ENCODE measurements around the gene GZMM. TPM values are rescaled to one million over a fixed set of nuclear protein-coding genes. Genes with fewer than 3 reads are reported as not detected.

Gene GZMM
- under 1 TPM in 2 of 4 donors, not detected in 2; 0.50 to 0.58 TPM for total RNA-seq

DNA sequence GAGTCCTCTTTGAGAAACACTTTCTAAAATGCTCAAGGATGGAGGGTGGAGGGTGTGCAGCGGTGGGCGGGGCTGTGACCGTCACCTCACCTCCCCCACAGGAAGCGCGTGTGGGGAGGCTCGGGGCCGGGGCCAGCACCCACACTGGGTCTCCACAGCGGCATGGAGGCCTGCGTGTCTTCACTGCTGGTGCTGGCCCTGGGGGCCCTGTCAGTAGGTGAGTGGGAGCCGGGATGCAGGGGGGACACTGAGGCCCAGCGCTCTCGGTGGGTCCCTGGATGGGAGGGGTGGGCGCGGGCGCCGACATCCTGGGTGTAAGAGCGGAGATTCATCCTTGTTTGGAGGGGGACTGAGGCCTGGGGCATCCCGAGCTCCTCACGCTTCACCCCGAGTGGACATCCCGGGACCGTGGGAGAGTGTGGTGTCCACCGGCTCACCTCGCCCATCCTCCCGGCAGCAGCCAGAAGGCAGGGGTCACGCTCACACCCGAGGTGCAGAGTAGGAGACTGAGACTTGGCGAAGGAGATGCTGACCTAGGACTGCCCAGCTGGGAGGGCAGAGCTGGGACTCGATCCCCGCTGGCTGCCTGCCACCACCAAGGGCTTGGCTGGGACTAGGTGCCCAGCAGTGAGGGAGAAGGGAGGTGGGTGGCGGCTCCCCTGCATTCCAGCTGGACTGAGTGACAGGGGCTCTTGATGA is at the start of gene GZMM:
GZMM (plus strand) TSS at position 144 of the 699 bp plus-strand sequence; CDS start at position 163, 19 bp downstream.
- 58% methylated on average over 22 of the region's 31 CpGs for WGBS
- peaks cover 22 to 35% (median 32%) of the 10 kb centered on the region in 4 donors for H3K36me3 ChIP-seq
- intact Hi-C loops (cut with DNase I) = no loop called here
- H3K9me3 ChIP-seq = no peaks in the 10 kb centered on the region
- peak within 1 kb of the TSS in 1 of 4 donors; percentile 7 for H3K4me3 ChIP-seq
- peaks cover 0 to 25% (median 3%) of the 10 kb centered on the region in 4 donors for H3K27me3 ChIP-seq
- peaks cover 0 to 23% (median 8%) of the 10 kb centered on the region in 4 donors for H3K4me1 ChIP-seq
- TF ChIP-seq EP300 (IDR thresholded peaks at IDR 0.05) (no peak), POLR2AphosphoS5 (IDR thresholded peaks at IDR 0.05) (peak in 1 of 2 donors; percentile 5)
- TF ChIP-seq, protein P1, sequence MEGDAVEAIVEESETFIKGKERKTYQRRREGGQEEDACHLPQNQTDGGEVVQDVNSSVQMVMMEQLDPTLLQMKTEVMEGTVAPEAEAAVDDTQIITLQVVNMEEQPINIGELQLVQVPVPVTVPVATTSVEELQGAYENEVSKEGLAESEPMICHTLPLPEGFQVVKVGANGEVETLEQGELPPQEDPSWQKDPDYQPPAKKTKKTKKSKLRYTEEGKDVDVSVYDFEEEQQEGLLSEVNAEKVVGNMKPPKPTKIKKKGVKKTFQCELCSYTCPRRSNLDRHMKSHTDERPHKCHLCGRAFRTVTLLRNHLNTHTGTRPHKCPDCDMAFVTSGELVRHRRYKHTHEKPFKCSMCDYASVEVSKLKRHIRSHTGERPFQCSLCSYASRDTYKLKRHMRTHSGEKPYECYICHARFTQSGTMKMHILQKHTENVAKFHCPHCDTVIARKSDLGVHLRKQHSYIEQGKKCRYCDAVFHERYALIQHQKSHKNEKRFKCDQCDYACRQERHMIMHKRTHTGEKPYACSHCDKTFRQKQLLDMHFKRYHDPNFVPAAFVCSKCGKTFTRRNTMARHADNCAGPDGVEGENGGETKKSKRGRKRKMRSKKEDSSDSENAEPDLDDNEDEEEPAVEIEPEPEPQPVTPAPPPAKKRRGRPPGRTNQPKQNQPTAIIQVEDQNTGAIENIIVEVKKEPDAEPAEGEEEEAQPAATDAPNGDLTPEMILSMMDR (IDR thresholded peaks at IDR 0.05) = no peak
- no peak within 1 kb of the TSS for H3K27ac ChIP-seq (replicated peaks in 1 of 4)
- DNase-seq (ENCODE audit: extremely low spot score) = no peak

DNA sequence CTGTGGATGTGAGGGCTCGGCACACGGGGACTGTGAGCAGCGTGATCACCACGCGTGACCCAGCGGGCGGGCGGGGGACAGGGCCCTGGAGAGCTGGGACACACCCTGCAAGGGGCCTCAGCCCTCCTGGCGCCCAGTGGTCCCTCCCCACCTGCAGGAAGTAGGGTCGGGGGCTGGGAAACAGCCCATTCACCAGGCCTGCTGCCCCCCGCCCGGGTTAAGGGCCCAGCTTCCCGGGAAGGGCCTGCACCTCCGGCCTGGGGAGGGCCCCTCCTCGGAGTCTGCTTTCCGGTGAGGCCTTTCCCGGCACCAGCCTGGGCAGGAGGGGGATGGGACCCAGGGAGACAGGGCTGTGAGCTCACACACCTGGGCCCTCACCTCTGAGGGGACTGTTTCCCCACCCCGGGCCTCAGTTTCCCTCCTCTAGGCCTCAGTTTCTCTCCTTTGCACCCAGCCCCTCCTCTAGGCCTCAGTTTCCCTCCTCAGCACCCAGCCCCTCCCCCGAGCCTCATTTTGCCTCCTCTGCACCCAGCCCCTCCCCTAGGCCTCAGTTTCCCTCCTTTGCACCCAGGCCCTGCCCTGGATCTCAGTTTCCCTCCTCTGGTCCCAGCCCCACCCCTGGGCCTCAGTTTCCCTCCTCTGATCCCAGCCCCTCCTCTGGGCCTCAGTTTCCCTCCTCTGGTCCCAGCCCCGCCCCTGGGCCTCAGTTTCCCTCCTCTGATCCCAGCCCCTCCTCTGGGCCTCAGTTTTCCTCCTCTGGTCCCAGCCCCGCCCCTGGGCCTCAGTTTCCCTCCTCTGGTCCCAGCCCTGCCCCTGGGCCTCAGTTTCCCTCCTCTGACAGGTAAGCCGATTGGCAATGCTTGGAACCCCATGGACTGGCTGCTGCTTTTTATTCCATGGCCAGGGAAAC is 49.4 kb upstream of the GZMM start:
- no peak for TF ChIP-seq POLR2AphosphoS5 (IDR thresholded peaks at IDR 0.05)
- TF ChIP-seq EP300 (IDR thresholded peaks at IDR 0.05) = no peak
- no peak for TF ChIP-seq POLR2A (IDR thresholded peaks at IDR 0.05; ENCODE audit: low read depth)
- TF ChIP-seq, protein P1 (IDR thresholded peaks at IDR 0.05) = no peak
- Histone ChIP-seq H3K36me3 (no peaks in the 10 kb centered on the region), H3K27ac (replicated peaks in 1 of 4) (no peak overlapping the region), H3K27me3 (peaks cover 3 to 50% (median 36%) of the 10 kb centered on the region in 4 donors), H3K9me3 (no peaks in the 10 kb centered on the region), H3K4me1 (peaks cover 14 to 39% (median 31%) of the 10 kb centered on the region in 4 donors), H3K4me3 (no peak overlapping the region)
- intact Hi-C loops (cut with DNase I) = no loop called here
- no peak for DNase-seq (ENCODE audit: extremely low spot score)
- 55% methylated on average over 13 of the region's 22 CpGs for WGBS

DNA sequence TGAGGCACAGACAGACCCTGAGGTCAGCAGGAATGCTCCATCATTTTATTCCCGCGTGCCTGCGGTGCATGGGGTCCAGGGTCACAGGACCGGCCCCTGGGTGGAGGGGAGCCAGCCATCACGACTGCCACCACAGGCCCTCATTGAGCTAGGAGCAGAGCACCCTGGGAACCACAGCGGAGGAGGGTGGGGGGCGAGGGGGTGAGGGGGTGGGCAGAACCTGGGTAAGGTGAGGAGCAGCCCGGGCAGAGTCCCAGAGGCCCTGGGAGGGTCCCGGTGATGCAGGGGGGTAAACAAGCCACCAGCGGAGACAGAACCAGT is 48.8 kb upstream of the GZMM start:
- Histone ChIP-seq H3K9me3 (no peaks in the 10 kb centered on the region), H3K27me3 (peaks cover 3 to 56% (median 37%) of the 10 kb centered on the region in 4 donors), H3K4me3 (no peak overlapping the region), H3K4me1 (peaks cover 8 to 33% (median 25%) of the 10 kb centered on the region in 4 donors), H3K36me3 (no peaks in the 10 kb centered on the region), H3K27ac (replicated peaks in 1 of 4) (no peak overlapping the region)
- intact Hi-C loops (cut with DNase I) = no loop called here
- TF ChIP-seq EP300 (IDR thresholded peaks at IDR 0.05) (no peak), POLR2A (IDR thresholded peaks at IDR 0.05; ENCODE audit: low read depth) (no peak), POLR2AphosphoS5 (IDR thresholded peaks at IDR 0.05) (no peak)
- TF ChIP-seq, protein P1 (IDR thresholded peaks at IDR 0.05) = no peak
- 52% methylated on average over 9 of the region's 10 CpGs for WGBS
- no peak for DNase-seq (ENCODE audit: extremely low spot score)

DNA sequence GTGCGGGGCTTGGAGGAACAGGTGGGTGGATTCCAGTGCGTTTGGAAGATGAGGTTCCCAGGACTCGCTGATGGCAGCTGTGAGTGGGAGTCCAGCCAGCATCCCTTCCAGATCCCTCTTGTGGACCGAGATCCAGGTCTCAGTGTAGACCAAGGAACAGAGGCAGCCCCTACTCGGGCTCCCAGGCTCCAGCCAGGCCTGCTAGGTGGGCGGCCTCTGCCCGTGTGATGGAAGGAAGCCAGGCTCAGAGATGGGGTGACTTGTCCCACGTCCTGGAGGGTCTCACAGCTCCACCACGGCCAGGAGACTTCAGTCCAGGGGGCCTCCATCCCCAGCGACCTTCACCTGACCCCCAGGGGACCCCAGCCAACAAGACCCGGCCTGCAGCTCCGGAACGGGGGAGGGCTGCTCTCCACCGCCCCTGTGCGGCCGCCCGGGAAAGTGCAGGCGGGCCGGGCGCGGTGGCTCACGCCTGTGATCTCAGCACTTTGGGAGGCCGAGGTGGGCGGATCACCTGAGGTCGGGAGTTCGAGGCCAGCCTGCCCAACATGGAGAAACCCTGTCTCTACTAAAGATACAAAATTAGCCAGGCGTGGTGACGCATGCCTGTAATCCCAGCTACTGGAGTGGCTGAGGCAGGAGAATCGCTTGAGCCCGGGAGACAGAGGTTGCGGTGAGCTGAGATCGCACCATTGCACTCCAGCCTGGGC is 48.3 kb upstream of the GZMM start:
- Histone ChIP-seq H3K4me1 (peaks cover 8 to 31% (median 24%) of the 10 kb centered on the region in 4 donors), H3K9me3 (no peaks in the 10 kb centered on the region), H3K4me3 (no peak overlapping the region), H3K27ac (replicated peaks in 1 of 4) (no peak overlapping the region), H3K36me3 (no peaks in the 10 kb centered on the region), H3K27me3 (peaks cover 3 to 59% (median 37%) of the 10 kb centered on the region in 4 donors)
- intact Hi-C loops (cut with DNase I) = no loop called here
- no peak for DNase-seq (ENCODE audit: extremely low spot score)
- WGBS = 45% methylated on average over 10 of the region's 32 CpGs
- TF ChIP-seq, protein P1 (IDR thresholded peaks at IDR 0.05) = peak; percentile 35 to 77 (median 46)
- no peak for TF ChIP-seq POLR2AphosphoS5 (IDR thresholded peaks at IDR 0.05)
